HAP-1 (cell line): ENCODE data around the gene INSYN1.
"Not testable (repeated sequence)": the region's sequence is repeated elsewhere in the genome, so short reads cannot be mapped to it uniquely, and the experiment has no call there.

Experiments
- DNase-seq, 2 experiments: peaks; one replicate each; pipeline ENCODE4 v3.0.0-alpha.2; 2016 to 2020; ENCODE audit warnings: low spot score in 2 of 2
- H3K27me3 ChIP-seq: fragments of 250-450 bp; sonication (Bioruptor Pico); 2 replicates; pipeline ENCODE4 v1.5.1; 2020; ENCODE audit warnings: low read depth, mild to moderate bottlenecking, moderate library complexity
- H3K36me3 ChIP-seq: fragments of 250-450 bp; sonication (Bioruptor Pico); replicated peaks from 2 replicates; pipeline ENCODE4 v1.5.1; 2020; ENCODE audit warnings: mild to moderate bottlenecking
- H3K4me1 ChIP-seq: fragments of 250-450 bp; sonication (Bioruptor Pico); 2 replicates; pipeline ENCODE4 v1.5.1; 2020; ENCODE audit warnings: mild to moderate bottlenecking
- H3K4me3 ChIP-seq: fragments of 250-450 bp; sonication (Bioruptor Pico); 2 replicates; pipeline ENCODE4 v1.5.1; 2020; ENCODE audit warnings: mild to moderate bottlenecking, moderate library complexity
- H3K9me3 ChIP-seq: fragments of 250-450 bp; sonication (Bioruptor Pico); 2 replicates; pipeline ENCODE4 v1.5.1; 2020; ENCODE audit warnings: mild to moderate bottlenecking, moderate library complexity
- in situ Hi-C: fragments of 300-500 bp; cut with MboI; formaldehyde crosslinking; loops from 3 replicates; pipeline ENCODE4 v1.14.3; 2020; ENCODE audit warnings: low sequenced_read_pairs, inconsistent platforms, mixed read lengths

The INSYN1 gene

DNA sequence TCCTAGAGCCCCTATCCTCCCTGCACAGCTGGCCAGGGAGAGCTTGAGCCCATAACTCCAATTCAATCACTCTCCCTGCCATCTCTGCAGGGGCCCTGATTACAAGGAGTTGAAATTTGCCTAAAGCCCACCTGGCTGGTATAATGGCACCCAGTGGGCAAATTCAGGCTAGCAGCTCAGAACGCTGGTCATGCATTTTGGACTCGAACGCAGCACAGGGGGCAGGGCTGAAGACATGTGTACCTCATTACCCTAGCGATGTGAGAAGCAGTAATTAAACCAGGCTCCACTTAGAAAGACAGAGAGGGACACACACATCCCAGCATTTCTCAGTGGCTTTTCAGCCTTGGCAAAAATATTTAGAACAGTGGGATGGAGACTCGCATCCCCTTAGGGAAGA is 3.2 kb downstream of the INSYN1 start:
- Histone ChIP-seq H3K36me3 (no peaks in the 10 kb centered on the region), H3K4me3 (no peak overlapping the region), H3K27me3 (peaks cover 5% of the 10 kb centered on the region), H3K9me3 (no peaks in the 10 kb centered on the region), H3K4me1 (peaks cover 5% of the 10 kb centered on the region; the same call in 1 of the 2 replicates)
- in situ Hi-C loops = no loop called here
- DNase-seq = no peak

GRCh38 chr15:73749533-73749932 is 3.6 kb downstream of the INSYN1 start:
- DNase-seq = no peak
- Histone ChIP-seq H3K27me3 (peaks cover 5% of the 10 kb centered on the region), H3K4me3 (no peak overlapping the region), H3K36me3 (no peaks in the 10 kb centered on the region), H3K4me1 (peaks cover 5% of the 10 kb centered on the region; the same call in 1 of the 2 replicates), H3K9me3 (no peaks in the 10 kb centered on the region)
- in situ Hi-C loops = no loop called here

DNA sequence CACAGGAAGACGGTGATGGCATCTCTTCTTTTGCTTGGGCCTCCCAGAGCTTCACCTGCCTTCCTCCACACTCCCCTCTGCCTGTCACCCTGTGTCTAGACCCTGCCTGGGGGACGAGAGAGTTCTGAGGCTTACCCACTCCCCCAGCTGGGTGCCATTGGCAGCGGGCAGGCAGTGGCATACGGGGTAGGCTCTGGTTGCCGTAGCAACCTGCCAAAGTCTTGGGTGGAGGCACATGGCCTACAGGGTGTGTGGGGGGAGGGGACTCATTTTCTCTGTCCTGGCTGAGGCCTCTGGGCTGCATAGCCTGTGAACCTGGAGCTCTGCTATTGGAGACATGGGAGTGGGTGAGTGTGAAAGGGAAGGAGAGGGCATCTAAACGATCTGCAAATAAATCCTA is 4.4 kb downstream of the INSYN1 start:
- no peaks in the 10 kb centered on the region for H3K36me3 ChIP-seq
- peaks cover 5% of the 10 kb centered on the region for H3K27me3 ChIP-seq
- peaks cover 5% of the 10 kb centered on the region; the same call in 1 of the 2 replicates for H3K4me1 ChIP-seq
- H3K4me3 ChIP-seq = no peak overlapping the region
- in situ Hi-C loops = no loop called here
- no peaks in the 10 kb centered on the region for H3K9me3 ChIP-seq
- no peak for DNase-seq

GRCh38 chr15:73747847-73748590 is 5.1 kb downstream of the INSYN1 start:
- Histone ChIP-seq H3K27me3 (peaks cover 5% of the 10 kb centered on the region), H3K9me3 (no peaks in the 10 kb centered on the region), H3K4me3 (no peak overlapping the region), H3K36me3 (no peaks in the 10 kb centered on the region), H3K4me1 (0 out of 2 replicates have a peak, but pooled peaks cover 3% of the 10 kb centered on the region)
- in situ Hi-C loops = no loop called here
- no peak for DNase-seq

DNA sequence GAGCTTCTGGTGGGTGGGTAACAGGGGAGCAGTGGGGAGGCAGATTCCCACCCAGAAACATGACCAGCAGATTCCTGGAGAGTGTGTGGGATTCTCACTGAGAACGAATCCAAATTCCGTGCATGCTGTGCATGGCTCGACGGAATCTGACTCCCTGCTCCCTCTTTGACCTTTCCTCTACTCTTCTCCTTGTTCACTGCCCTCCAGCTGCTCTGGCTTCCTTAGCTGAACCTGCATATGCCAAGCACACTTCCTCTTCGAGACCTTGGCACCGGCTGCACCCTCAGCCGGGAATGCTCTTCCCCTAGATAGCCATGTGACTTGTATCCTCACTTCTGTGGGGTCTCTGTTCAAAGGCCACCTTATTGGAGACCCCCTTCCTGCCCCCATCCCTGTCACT is 6.3 kb downstream of the INSYN1 start:
- in situ Hi-C loops = no loop called here

DNA sequence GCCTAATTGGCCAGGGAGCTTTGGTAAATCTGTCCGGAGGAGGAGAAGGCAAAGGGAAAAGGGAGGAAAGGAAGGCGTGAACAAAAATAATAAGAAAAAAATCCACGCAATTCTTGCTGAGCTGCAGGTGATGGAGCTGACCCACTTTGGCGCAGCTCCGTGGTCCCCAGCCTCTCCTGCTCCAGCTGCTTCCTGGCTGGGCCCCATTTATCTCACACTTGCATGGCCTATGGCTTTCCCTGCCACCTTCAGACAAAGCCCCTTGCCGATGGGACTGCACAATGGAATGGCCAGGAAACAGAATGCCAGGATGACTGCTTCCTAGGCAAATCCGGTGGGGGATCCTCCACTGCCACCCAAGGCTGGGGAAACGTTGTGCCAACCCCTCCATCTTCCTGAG is 6.9 kb downstream of the INSYN1 start:
- no peak overlapping the region for H3K4me3 ChIP-seq

More for the DNA sequence above, 6.3 kb downstream of the INSYN1 start:
- Histone ChIP-seq H3K4me3 (no peak overlapping the region), H3K9me3 (no peaks in the 10 kb centered on the region), H3K36me3 (no peaks in the 10 kb centered on the region), H3K27me3 (peaks cover 5% of the 10 kb centered on the region), H3K4me1 (0 out of 2 replicates have a peak, but pooled peaks cover 3% of the 10 kb centered on the region)
- DNase-seq = no peak

DNA sequence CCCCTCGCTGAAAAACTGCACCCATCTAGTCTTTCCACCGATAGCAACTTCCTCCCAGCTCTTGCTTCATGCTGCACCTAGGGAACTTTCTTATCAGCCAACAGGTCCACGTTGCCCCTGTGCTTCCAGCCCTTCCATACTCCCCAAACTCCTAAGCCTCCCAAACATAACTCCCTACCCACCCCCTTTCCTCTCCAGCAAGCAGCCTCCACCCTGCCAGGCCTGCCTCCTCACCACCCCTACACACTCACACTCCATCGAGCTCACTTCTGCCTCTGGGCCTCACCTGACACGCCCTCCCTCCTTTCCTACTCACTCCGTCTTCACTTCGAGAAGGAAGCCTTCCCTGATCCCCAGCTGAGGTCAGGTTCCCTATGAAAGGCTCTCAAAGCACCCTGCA is 8.1 kb downstream of the INSYN1 start:
- Histone ChIP-seq H3K36me3 (no peaks in the 10 kb centered on the region), H3K4me1 (no peaks in the 10 kb centered on the region), H3K9me3 (no peaks in the 10 kb centered on the region), H3K4me3 (no peak overlapping the region), H3K27me3 (peaks cover 5% of the 10 kb centered on the region)
- in situ Hi-C loops = no loop called here
- no peak for DNase-seq

More for the DNA sequence above, 6.9 kb downstream of the INSYN1 start:
- Histone ChIP-seq H3K9me3 (no peaks in the 10 kb centered on the region), H3K27me3 (peaks cover 5% of the 10 kb centered on the region), H3K4me1 (no peaks in the 10 kb centered on the region), H3K36me3 (no peaks in the 10 kb centered on the region)
- no peak for DNase-seq
- in situ Hi-C loops = no loop called here

GRCh38 chr15:73744293-73744692 is 8.9 kb downstream of the INSYN1 start:
- in situ Hi-C loops = no loop called here
- H3K4me3 ChIP-seq = no peak overlapping the region
- no peaks in the 10 kb centered on the region for H3K4me1 ChIP-seq
- DNase-seq = no peak
- H3K9me3 ChIP-seq = no peaks in the 10 kb centered on the region
- no peaks in the 10 kb centered on the region for H3K36me3 ChIP-seq
- peaks cover 5% of the 10 kb centered on the region for H3K27me3 ChIP-seq

DNA sequence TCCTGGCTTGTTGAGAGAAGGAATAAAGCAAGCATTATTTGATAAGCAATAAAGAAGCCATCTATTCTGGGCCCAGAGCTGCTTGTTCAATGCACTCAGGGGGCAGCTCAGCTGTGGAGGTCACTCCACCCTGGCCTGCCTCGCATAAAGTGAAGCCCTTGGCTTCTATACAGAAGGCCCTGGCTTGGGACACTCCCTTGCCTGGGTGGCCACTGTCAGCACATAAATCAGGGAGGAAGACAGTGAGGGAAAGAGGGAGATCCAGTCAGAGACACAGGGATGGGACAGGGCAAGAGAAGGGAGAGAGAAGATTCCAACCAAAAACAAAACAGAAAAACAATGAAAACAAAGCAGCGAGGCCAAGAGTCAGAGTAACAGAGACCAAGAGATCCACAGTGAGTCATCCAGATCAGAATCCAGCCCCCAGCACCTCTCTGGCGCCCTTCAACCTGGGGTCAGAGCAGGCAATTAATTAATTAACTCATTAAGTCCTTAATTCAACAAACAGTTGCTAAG is 11.8 kb downstream of the INSYN1 start:
- Histone ChIP-seq H3K9me3 (no peaks in the 10 kb centered on the region), H3K36me3 (no peaks in the 10 kb centered on the region), H3K4me1 (no peaks in the 10 kb centered on the region), H3K4me3 (no peak overlapping the region), H3K27me3 (peaks cover 4% of the 10 kb centered on the region; the same call in 1 of the 2 replicates)
- in situ Hi-C loops = no loop called here
- DNase-seq = no peak

DNA sequence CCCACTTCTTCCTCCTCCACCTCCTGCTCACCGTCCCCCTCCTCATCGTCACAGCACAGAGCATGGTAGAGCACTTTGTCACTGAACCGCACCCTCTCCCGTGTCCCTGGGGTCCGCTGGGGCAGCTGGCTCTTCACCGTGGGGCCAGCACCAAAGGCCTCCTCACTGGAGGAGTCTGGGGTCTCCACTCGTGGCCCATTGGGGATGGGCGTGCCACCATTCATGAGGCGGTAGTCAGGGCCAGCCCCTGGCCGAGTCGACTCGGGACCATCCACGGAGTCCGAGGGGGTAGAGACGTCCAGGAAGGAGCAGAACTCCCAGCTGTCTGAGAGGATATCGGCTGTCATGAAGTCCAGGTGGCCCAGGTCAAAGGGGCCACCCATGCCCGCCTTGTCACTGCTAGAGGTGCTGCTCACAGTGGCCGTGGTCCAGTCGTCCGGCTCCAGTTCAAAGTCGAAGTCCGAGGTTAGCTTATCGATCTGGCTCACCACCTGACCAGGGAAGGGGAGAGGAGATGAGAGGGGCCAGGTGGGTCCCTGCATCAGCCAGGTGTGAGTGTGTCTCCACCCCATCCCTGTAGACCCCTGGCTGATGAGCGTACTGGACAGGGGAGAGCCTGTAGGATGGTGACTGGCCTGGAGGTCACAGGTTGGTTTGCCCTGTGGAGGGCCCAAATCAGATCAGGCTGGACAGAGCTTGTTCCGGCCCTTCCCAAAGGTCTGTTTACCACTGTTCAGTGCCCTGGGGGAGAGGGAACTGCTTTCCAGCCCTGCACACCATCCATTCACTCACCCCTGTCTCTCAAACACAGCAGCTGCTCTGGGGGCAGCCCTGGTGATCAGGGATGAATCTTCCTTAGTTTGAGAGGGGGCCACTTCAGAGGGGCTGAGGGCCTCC is 12.8 kb downstream of the INSYN1 start:
- in situ Hi-C loops = no loop called here
- Histone ChIP-seq H3K9me3 (no peaks in the 10 kb centered on the region), H3K36me3 (no peaks in the 10 kb centered on the region), H3K4me1 (no peaks in the 10 kb centered on the region), H3K4me3 (no peak overlapping the region), H3K27me3 (peaks cover 12% of the 10 kb centered on the region)
- DNase-seq = no peak

- no peak for DNase-seq
- Histone ChIP-seq H3K9me3 (no peaks in the 10 kb centered on the region), H3K36me3 (no peaks in the 10 kb centered on the region), H3K4me3 (no peak overlapping the region), H3K27me3 (peaks cover 25% of the 10 kb centered on the region), H3K4me1 (no peaks in the 10 kb centered on the region)
- in situ Hi-C loops = no loop called here
Observed at GRCh38 chr15:73737535-73737934, 15.6 kb downstream of the INSYN1 start.

- H3K9me3 ChIP-seq = no peaks in the 10 kb centered on the region
- H3K4me1 ChIP-seq = no peaks in the 10 kb centered on the region
- no peaks in the 10 kb centered on the region for H3K36me3 ChIP-seq
- no peak for DNase-seq
- H3K4me3 ChIP-seq = no peak overlapping the region
- in situ Hi-C loops = no loop called here
- H3K27me3 ChIP-seq = peaks cover 25% of the 10 kb centered on the region
Observed at GRCh38 chr15:73732930-73733329, 20.2 kb downstream of the INSYN1 start.

GRCh38 chr15:73732051-73732450 is 21.1 kb downstream of the INSYN1 start:
- H3K27me3 ChIP-seq = peaks cover 23% of the 10 kb centered on the region
- H3K9me3 ChIP-seq, H3K4me3 ChIP-seq, in situ Hi-C loops, DNase-seq, H3K4me1 ChIP-seq, H3K36me3 ChIP-seq: not testable (repeated sequence)
